DMS 273 (cell line): ENCODE data around the gene SIPA1.

Source experiments
- DNase-seq: peaks from one replicate; lab custom pipeline; 2025; ENCODE audit not compliant: unreplicated experiment; lab: John Stamatoyannopoulos, UW

SIPA1 gene, protein sequence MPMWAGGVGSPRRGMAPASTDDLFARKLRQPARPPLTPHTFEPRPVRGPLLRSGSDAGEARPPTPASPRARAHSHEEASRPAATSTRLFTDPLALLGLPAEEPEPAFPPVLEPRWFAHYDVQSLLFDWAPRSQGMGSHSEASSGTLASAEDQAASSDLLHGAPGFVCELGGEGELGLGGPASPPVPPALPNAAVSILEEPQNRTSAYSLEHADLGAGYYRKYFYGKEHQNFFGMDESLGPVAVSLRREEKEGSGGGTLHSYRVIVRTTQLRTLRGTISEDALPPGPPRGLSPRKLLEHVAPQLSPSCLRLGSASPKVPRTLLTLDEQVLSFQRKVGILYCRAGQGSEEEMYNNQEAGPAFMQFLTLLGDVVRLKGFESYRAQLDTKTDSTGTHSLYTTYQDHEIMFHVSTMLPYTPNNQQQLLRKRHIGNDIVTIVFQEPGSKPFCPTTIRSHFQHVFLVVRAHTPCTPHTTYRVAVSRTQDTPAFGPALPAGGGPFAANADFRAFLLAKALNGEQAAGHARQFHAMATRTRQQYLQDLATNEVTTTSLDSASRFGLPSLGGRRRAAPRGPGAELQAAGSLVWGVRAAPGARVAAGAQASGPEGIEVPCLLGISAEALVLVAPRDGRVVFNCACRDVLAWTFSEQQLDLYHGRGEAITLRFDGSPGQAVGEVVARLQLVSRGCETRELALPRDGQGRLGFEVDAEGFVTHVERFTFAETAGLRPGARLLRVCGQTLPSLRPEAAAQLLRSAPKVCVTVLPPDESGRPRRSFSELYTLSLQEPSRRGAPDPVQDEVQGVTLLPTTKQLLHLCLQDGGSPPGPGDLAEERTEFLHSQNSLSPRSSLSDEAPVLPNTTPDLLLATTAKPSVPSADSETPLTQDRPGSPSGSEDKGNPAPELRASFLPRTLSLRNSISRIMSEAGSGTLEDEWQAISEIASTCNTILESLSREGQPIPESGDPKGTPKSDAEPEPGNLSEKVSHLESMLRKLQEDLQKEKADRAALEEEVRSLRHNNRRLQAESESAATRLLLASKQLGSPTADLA

GRCh38 chr11:65637794-65638419 lies at the start of gene SIPA1:
SIPA1 (plus strand) TSS chr11:65638101; CDS start chr11:65640922, 2,821 bp downstream.
- peak; percentile 83 for DNase-seq

GRCh38 chr11:65588199-65589054 lies 49.5 kb upstream of the SIPA1 start:
- peak; percentile 76 for DNase-seq

- DNase-seq: no peak
Measured at GRCh38 chr11:65589444-65590239, 48.3 kb upstream of the SIPA1 start.

- DNase-seq: peak; percentile 84
Measured at GRCh38 chr11:65590240-65590738, 47.6 kb upstream of the SIPA1 start.

DNA sequence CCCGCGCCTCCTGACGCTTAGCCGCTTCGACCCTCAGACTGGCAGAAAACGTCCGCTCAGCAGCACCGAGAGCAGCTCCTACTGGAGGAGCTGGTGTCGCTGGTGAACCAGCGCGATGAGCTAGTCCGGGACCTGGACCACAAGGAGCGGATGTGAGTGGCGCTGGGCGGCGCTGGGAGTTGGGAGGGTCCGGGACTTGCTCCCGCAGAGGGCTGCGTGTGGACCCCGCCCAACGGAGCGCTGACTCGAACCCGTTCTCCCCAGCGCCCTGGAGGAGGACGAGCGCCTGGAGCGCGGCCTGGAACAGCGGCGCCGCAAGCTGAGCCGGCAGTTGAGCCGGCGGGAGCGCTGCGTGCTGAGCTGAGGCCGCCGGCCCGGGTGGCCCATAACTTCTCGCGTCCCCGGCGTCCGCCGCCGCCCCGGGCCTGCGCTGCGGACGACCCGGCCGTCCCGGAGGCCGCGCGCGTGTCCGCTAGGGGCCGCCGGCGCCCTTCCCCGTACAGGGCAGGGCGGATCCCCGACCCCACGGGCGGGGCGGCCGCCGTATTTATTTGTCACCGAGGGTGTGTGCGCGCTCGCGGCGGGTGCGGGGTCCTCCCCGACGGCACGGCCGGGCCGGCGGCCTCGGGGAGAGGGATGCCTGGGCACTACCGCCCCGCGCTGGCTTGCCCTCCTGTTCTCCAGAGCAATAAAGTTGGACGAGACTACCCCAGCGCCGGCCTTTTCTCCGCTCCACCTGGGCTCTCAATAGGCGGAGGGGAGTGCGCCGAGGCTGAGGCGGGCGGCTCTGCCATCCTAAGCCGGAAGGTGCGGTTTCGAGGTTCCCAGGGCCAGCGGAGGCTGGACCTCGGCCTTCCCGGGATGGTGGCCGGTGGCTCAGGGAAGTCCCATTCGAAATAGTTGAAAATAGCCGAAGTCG lies 45.7 kb upstream of the SIPA1 start:
- no peak for DNase-seq

DNA sequence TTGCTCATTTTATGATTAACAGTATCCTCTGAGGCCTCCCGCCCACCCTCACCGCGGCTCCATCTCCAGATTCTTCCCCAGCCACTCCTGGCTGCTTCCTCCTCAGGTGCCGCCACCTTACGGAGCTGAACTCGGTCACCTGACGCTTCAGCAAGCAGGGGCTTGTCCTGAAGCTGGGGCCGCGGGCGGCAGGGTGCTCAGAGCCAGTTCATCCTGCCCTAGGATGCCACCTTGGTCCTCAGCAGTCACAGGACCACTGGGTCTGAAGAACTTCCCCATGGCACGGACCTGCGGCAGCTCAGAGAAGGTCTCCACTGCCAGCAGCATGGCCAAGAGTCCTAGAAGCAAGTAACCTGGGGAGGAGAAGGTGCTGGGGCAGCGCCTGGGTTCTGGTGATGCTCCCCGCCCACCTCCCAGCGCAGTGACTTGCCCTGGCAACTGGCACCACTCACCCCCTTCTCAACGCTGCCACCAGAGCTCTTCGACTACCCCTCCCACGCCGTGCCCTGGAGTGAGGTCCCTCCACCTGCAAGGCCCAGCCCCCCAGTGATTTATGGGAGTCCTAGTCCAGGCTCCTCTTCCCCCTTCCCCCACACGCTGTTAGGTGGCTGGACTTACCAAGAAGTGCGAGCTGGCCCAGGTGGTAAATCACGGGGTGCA lies 44.9 kb upstream of the SIPA1 start:
- DNase-seq: no peak

- DNase-seq: peak; percentile 60
Measured at GRCh38 chr11:65593518-65594414, 44.1 kb upstream of the SIPA1 start.

- no peak for DNase-seq
Measured at GRCh38 chr11:65595131-65595530, 42.8 kb upstream of the SIPA1 start.

DNA sequence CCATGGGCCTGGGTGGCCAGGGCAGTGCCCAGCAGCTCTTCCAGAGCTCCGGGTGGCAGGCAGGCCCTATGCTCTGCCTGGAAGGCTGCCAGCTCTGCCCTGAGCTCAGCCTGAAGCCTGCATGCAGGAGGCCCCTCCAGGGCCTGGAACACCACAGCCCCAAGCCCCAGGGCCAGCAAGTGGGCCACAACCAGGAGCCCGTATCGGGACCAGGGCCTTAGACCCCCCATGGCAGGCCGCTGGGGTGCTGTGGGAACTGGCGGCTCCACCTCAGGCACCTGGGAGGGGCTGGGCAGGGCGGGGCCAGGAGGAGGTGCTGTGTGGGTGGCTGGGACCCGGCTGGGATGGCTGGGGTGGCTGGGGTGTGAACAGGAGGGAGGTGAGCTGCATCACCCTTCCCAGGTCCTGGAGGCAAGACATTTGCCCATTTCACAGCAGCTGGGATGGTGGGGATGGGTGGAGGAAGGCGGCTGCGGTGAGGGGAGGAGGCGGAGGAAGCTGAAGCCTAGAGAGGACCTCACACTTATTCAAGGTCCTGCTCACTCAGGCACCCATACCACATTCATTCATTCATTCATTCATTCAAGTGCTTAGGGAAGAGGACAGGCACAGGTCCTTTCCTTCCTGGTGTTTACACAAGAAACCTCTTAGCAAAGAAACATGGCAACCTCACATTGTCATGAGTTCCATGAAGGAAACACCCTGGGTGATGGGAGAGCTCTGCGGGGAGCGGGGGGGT lies 42.2 kb upstream of the SIPA1 start, which contains the start of gene KCNK7:
TSS of gene KCNK7 (minus strand) at position 258 of the 739 bp plus-strand sequence. CDS start at position 230, 28 bp downstream.
- peak; percentile 41 for DNase-seq

- DNase-seq: no peak
Measured at GRCh38 chr11:65596520-65596919, 41.4 kb upstream of the SIPA1 start.

DNA sequence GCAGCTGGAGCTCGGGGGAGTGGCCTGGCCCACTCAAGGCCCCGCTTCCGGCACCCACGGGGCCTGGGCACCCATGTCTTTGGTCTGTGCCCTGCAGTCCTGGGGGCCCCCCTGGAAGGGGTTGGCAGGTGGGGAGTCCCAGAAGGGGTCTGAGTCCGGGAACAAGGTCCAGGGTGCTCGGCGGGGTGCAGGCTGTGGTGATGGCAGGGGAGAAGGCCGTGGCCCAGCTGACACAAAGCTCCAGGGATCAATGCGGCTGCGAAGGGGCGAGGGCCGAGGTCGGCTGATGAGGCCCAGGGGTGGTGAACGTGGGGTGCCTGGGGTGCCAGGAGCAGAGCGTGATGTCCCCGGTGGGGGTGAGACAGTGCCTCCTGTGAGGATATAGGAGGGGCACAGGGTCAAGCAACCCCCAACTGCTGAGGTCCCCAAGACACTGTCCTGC lies 39.6 kb upstream of the SIPA1 start:
- DNase-seq: no peak

GRCh38 chr11:65599216-65599954 lies 38.5 kb upstream of the SIPA1 start:
- no peak for DNase-seq

GRCh38 chr11:65599955-65600246 lies 38.0 kb upstream of the SIPA1 start:
- no peak for DNase-seq

GRCh38 chr11:65604258-65604657 lies 33.6 kb upstream of the SIPA1 start:
- peak; percentile 82 for DNase-seq

DNA sequence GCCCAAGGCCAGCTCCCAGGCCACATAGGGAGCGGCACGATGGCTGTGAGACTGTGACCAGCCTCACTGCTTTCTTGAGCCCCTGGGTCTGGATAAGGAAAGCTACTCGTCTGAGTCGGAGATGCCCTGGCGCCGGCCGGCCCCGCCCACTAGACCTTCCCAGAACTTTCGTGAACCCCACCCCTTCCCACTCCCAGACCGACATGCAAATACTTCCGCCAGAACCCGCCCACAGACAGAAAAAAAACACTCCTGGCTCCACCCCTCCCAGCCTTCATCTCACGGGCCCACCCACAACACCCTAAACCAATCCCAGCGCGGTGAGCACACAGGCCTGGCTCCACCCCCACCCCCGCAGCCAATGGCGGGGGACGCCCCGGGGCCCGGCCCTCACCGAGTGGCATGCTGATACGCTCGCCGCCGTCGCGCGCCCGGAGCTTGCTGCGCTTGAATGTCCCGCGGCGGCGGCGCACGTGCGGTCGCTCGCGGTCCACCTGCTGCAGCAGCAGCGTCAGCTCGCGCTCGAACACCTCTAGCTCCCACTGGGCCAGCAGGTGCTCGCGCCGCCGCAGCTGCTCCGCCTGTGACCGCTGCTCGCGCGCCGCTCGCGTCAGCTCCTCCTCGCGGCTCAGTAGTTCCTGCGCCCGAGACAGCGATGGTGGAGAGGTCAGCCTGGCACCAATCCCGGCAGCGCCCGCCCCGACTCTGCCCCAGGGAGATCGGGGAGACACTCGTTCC lies 30.9 kb upstream of the SIPA1 start:
- peak; percentile 18 for DNase-seq
